OCI-LY1 (cell line): ENCODE measurements around the gene TMEM184B.

Source experiments
- H2AFZ ChIP-seq: fragments of 200-600 bp; sonication (generic), shearing (Covaris generic); 2 replicates; pipeline ENCODE4 v1.6.0; 2014; ENCODE audit warnings: antibody characterized with exemption, mild to moderate bottlenecking, low read length
- H3F3A ChIP-seq: fragments of 200-600 bp; sonication (generic), shearing (Covaris generic); 2 replicates; pipeline ENCODE4 v1.6.0; 2014; ENCODE audit warnings: mild to moderate bottlenecking, antibody characterized with exemption, low read length, moderate library complexity; ENCODE audit not compliant: insufficient read depth
- H3K27ac ChIP-seq: fragments of 200-600 bp; sonication (generic); 2 replicates; pipeline ENCODE4 v1.5.1; 2014; ENCODE audit warnings: low read length, mixed run types, mild to moderate bottlenecking, low read depth; ENCODE audit not compliant: poor library complexity, severe bottlenecking
- H3K27me3 ChIP-seq: fragments of 200-600 bp; sonication (generic); 2 replicates; pipeline ENCODE4 v1.6.0; 2014; ENCODE audit warnings: antibody characterized with exemption, mild to moderate bottlenecking, low read length, moderate library complexity; ENCODE audit not compliant: insufficient read depth
- H3K36me3 ChIP-seq: fragments of 200-600 bp; sonication (generic); 2 replicates; pipeline ENCODE4 v1.6.1; 2014; ENCODE audit warnings: mild to moderate bottlenecking, antibody characterized with exemption, low read length, moderate library complexity, mixed read lengths; ENCODE audit not compliant: insufficient read depth
- H3K4me1 ChIP-seq: fragments of 200-600 bp; sonication (generic); 2 replicates; pipeline ENCODE4 v1.5.1; 2014; ENCODE audit warnings: mild to moderate bottlenecking, low read length, moderate library complexity; ENCODE audit not compliant: insufficient read depth, severe bottlenecking
- H3K4me2 ChIP-seq: fragments of 200-600 bp; sonication (generic), shearing (Covaris generic); 2 replicates; pipeline ENCODE4 v1.6.1; 2014; ENCODE audit warnings: low read length
- H3K4me3 ChIP-seq: fragments of 200-600 bp; sonication (generic); 2 replicates; pipeline ENCODE4 v1.5.1; 2014; ENCODE audit warnings: low read length, low read depth, mild to moderate bottlenecking, mixed read lengths; ENCODE audit not compliant: poor library complexity, severe bottlenecking
- H3K79me2 ChIP-seq: fragments of 200-600 bp; shearing (Covaris generic); 2 replicates; pipeline ENCODE4 v1.6.1; 2016; ENCODE audit warnings: mixed run types, low read length, mixed read lengths; ENCODE audit not compliant: insufficient read depth
- H3K9ac ChIP-seq: fragments of 200-600 bp; sonication (generic), shearing (Covaris generic); 2 replicates; pipeline ENCODE4 v1.6.1; 2014; ENCODE audit warnings: mild to moderate bottlenecking, low read length, mixed read lengths
- H3K9me2 ChIP-seq: fragments of 200-600 bp; sonication (generic), shearing (Covaris generic); 2 replicates; pipeline ENCODE4 v1.6.1; 2014; ENCODE audit warnings: low read depth, mild to moderate bottlenecking, low read length, mixed read lengths
- H3K9me3 ChIP-seq: fragments of 200-600 bp; shearing (Covaris generic); 2 replicates; pipeline ENCODE4 v1.6.1; 2014; ENCODE audit warnings: low read length, mixed read lengths
- H4K20me1 ChIP-seq: fragments of 200-600 bp; sonication (generic), shearing (Covaris generic); 2 replicates; pipeline ENCODE4 v1.6.0; 2016; ENCODE audit warnings: mild to moderate bottlenecking, low read length; ENCODE audit not compliant: insufficient read depth
- CTCF ChIP-seq: fragments of 200-600 bp; sonication (generic), shearing (Covaris generic); IDR thresholded peaks from 2 replicates; pipeline ENCODE4 v1.5.1; 2017; ENCODE audit warnings: mild to moderate bottlenecking, antibody characterized with exemption, low read length, moderate library complexity, mixed read lengths
- EZH2 ChIP-seq: fragments of 200-600 bp; sonication (generic), shearing (Covaris generic); IDR thresholded peaks from 2 replicates; pipeline ENCODE4 v1.8.0; 2017; ENCODE audit warnings: borderline replicate concordance, mixed run types, mild to moderate bottlenecking, antibody characterized with exemption, low read length, moderate library complexity, mixed read lengths

The TMEM184B gene

GRCh38 chr22:38201711-38202436 is 70.9 kb downstream of the TMEM184B start, which contains the start of gene MAFF:
MAFF (plus strand) TSS chr22:38201994; CDS start chr22:38213854, 11,860 bp downstream.
- Histone ChIP-seq H3F3A (no peaks in the 10 kb centered on the region), H3K36me3 (no peaks in the 10 kb centered on the region), H3K4me3 (peak within 1 kb of the TSS; percentile 78), H3K4me2 (peak within 1 kb of the TSS; percentile 84), H2AFZ (peak within 1 kb of the TSS; percentile 52; the same call in 1 of the 2 replicates), H3K4me1 (peaks cover 27% of the 10 kb centered on the region), H3K9me3 (no peaks in the 10 kb centered on the region), H3K27me3 (no peaks in the 10 kb centered on the region), H3K9me2 (no peaks in the 10 kb centered on the region), H3K79me2 (no peaks in the 10 kb centered on the region), H4K20me1 (no peaks in the 10 kb centered on the region), H3K9ac (peak within 1 kb of the TSS; percentile 57), H3K27ac (peak within 1 kb of the TSS; percentile 27)
- TF ChIP-seq CTCF (no peak), EZH2 (no peak)

GRCh38 chr22:38201371-38201710 is 71.5 kb downstream of the TMEM184B start:
- no peaks in the 10 kb centered on the region for H4K20me1 ChIP-seq
- H2AFZ ChIP-seq = peak overlapping the region; percentile 52; the same call in 1 of the 2 replicates
- no peaks in the 10 kb centered on the region for H3K36me3 ChIP-seq
- H3K4me2 ChIP-seq = peak overlapping the region; percentile 84
- H3K4me3 ChIP-seq = peak overlapping the region; percentile 78
- no peaks in the 10 kb centered on the region for H3K9me3 ChIP-seq
- no peaks in the 10 kb centered on the region for H3K27me3 ChIP-seq
- H3K79me2 ChIP-seq = no peaks in the 10 kb centered on the region
- H3K9ac ChIP-seq = peak overlapping the region; percentile 57
- no peaks in the 10 kb centered on the region for H3K9me2 ChIP-seq
- H3F3A ChIP-seq = no peaks in the 10 kb centered on the region
- TF ChIP-seq CTCF (no peak), EZH2 (no peak)
- H3K27ac ChIP-seq = peak overlapping the region; percentile 27
- H3K4me1 ChIP-seq = peaks cover 27% of the 10 kb centered on the region

DNA sequence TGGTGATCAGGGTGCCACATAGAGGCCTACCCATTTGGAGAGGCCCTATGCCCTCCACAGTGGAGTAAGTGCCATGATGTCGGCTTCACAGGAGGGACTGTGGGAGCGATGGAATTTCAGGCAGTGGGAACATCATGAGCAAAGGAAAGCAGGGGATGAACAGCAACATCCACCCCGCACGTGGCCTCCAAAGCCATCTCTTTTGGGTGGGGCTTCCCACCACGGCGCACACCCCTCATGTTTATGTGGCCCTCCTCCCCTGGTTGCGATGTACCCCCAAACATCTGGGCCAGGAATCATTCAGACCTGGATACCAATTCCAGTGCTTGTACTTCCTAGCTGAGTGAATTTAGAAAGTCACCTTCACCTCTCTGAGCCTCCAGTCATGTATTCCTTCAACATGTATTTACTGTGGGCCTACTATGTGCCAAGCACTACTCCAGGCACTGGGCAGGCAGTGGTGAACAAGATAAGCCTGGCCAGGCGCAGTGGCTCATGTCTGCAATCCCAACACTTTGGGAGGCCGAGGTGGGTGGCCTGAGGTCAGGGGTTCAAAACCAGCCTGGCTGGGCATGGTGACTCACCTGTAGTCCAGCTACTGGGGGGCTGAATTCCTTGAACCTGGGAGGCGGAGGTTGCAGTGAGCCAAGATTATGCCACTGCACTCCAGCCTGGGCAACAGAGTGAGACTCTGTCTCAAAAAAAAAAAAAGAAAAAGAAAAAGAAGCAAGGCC is 72.8 kb downstream of the TMEM184B start:
- Histone ChIP-seq H3K79me2 (no peaks in the 10 kb centered on the region), H3K4me3 (no peak overlapping the region), H3F3A (no peaks in the 10 kb centered on the region), H4K20me1 (no peaks in the 10 kb centered on the region), H3K27ac (no peak overlapping the region), H3K9me3 (no peaks in the 10 kb centered on the region), H3K9ac (no peak overlapping the region), H2AFZ (no peak overlapping the region), H3K27me3 (no peaks in the 10 kb centered on the region), H3K4me1 (peaks cover 28% of the 10 kb centered on the region), H3K9me2 (no peaks in the 10 kb centered on the region), H3K4me2 (no peak overlapping the region), H3K36me3 (no peaks in the 10 kb centered on the region)
- no peak for TF ChIP-seq EZH2
- no peak for TF ChIP-seq CTCF
